MM.1S (cell line): ENCODE data around the gene ACTR3.

Experiments used
- DNase-seq: peaks from one replicate; pipeline ENCODE4 v3.0.0-alpha.2; 2015
- H2AFZ ChIP-seq: fragments of 300-600 bp; sonication (generic); 2 replicates; pipeline ENCODE4 v1.6.0; 2016; ENCODE audit warnings: antibody characterized with exemption, low read length
- H3F3A ChIP-seq: fragments of 300-600 bp; sonication (generic); 2 replicates; pipeline ENCODE4 v1.6.1; 2016; ENCODE audit warnings: mild to moderate bottlenecking, antibody characterized with exemption, low read length, moderate library complexity, mixed read lengths; ENCODE audit not compliant: insufficient read depth
- H3K27ac ChIP-seq: fragments of 300-600 bp; sonication (generic); 2 replicates; pipeline ENCODE4 v1.5.1; 2016; ENCODE audit warnings: mild to moderate bottlenecking, low read length
- H3K27me3 ChIP-seq: fragments of 300-600 bp; sonication (generic); replicated peaks from 2 replicates; pipeline ENCODE4 v1.6.0; 2016; ENCODE audit warnings: low read length; ENCODE audit not compliant: insufficient read depth
- H3K36me3 ChIP-seq: fragments of 300-600 bp; sonication (generic); replicated peaks from 2 replicates; pipeline ENCODE4 v1.6.1; 2016; ENCODE audit warnings: mild to moderate bottlenecking, low read length, mixed read lengths; ENCODE audit not compliant: insufficient read depth
- H3K4me1 ChIP-seq: fragments of 300-600 bp; sonication (generic); 2 replicates; pipeline ENCODE4 v1.6.1; 2016; ENCODE audit warnings: low read length, mixed read lengths
- H3K4me2 ChIP-seq: fragments of 300-600 bp; sonication (generic); 2 replicates; pipeline ENCODE4 v1.6.0; 2016; ENCODE audit warnings: low read depth, low read length
- H3K4me3 ChIP-seq: fragments of 300-600 bp; sonication (generic); 2 replicates; pipeline ENCODE4 v1.5.1; 2016; ENCODE audit warnings: low read length, mixed read lengths
- H3K79me2 ChIP-seq: fragments of 300-600 bp; sonication (generic); 2 replicates; pipeline ENCODE4 v1.6.1; 2016; ENCODE audit warnings: mixed run types, low read length, mixed read lengths
- H3K9ac ChIP-seq: fragments of 300-600 bp; sonication (generic); 2 replicates; pipeline ENCODE4 v1.6.1; 2016; ENCODE audit warnings: low read length, mixed read lengths
- H3K9me2 ChIP-seq: fragments of 300-600 bp; sonication (generic); replicated peaks from 2 replicates; pipeline ENCODE4 v1.6.1; 2016; ENCODE audit warnings: mild to moderate bottlenecking, low read length, mixed read lengths; ENCODE audit not compliant: insufficient read depth
- H3K9me3 ChIP-seq: fragments of 300-600 bp; sonication (generic); replicated peaks from 2 replicates; pipeline ENCODE4 v1.6.1; 2016; ENCODE audit warnings: mild to moderate bottlenecking, low read length, mixed read lengths; ENCODE audit not compliant: insufficient read depth
- H4K20me1 ChIP-seq: fragments of 300-600 bp; sonication (generic); 2 replicates; pipeline ENCODE4 v1.6.1; 2016; ENCODE audit warnings: mild to moderate bottlenecking, low read length, moderate library complexity, mixed read lengths; ENCODE audit not compliant: insufficient read depth
- CTCF ChIP-seq: fragments of 300-600 bp; sonication (generic); IDR thresholded peaks from 2 replicates; pipeline ENCODE4 v1.5.1; 2016; ENCODE audit warnings: antibody characterized with exemption, low read length, mixed read lengths
- EZH2 ChIP-seq: fragments of 300-600 bp; sonication (generic); optimal IDR thresholded peaks from 2 replicates; pipeline ENCODE3; 2017; ENCODE audit warnings: low read depth, mild to moderate bottlenecking, antibody characterized with exemption, low read length, mixed read lengths
- EZH2phosphoT487 ChIP-seq: fragments of 300-600 bp; sonication (generic); IDR thresholded peaks from 2 replicates; pipeline ENCODE4 v1.6.1; 2018; ENCODE audit warnings: antibody characterized with exemption, low read length

Gene ACTR3

GRCh38 chr2:113961000-113961399, 71.1 kb downstream of the ACTR3 start:
- H3K27ac ChIP-seq, result no peak overlapping the region
- TF ChIP-seq CTCF (no peak), EZH2phosphoT487 (no peak), EZH2 (no peak)
- no peaks in the 10 kb centered on the region for H3F3A ChIP-seq
- no peak overlapping the region for H3K4me2 ChIP-seq
- H4K20me1 ChIP-seq, result no peaks in the 10 kb centered on the region
- no peaks in the 10 kb centered on the region for H3K4me1 ChIP-seq
- no peaks in the 10 kb centered on the region for H3K9me2 ChIP-seq
- H2AFZ ChIP-seq, result no peak overlapping the region
- H3K4me3 ChIP-seq, result no peak overlapping the region
- H3K9me3 ChIP-seq, result no peaks in the 10 kb centered on the region
- peaks cover 4% of the 10 kb centered on the region; the same call in 1 of the 2 replicates for H3K36me3 ChIP-seq
- H3K27me3 ChIP-seq, result no peaks in the 10 kb centered on the region
- no peak overlapping the region for H3K9ac ChIP-seq
- 0 out of 2 replicates have a peak, but pooled peaks cover 5% of the 10 kb centered on the region for H3K79me2 ChIP-seq
- DNase-seq, result no peak

GRCh38 chr2:113962692-113963480, 73.0 kb downstream of the ACTR3 start:
- no peaks in the 10 kb centered on the region for H3K4me1 ChIP-seq
- H3K9ac ChIP-seq, result no peak overlapping the region
- H3K4me2 ChIP-seq, result no peak overlapping the region
- no peaks in the 10 kb centered on the region for H3K9me3 ChIP-seq
- no peak for DNase-seq
- no peak overlapping the region for H3K27ac ChIP-seq
- no peak overlapping the region for H2AFZ ChIP-seq
- no peaks in the 10 kb centered on the region; the same call in 1 of the 2 replicates for H3K36me3 ChIP-seq
- H3K4me3 ChIP-seq, result no peak overlapping the region
- TF ChIP-seq CTCF, result no peak
- TF ChIP-seq EZH2, result no peak
- no peak for TF ChIP-seq EZH2phosphoT487
- H3K79me2 ChIP-seq, result no peaks in the 10 kb centered on the region
- no peaks in the 10 kb centered on the region for H4K20me1 ChIP-seq
- H3K9me2 ChIP-seq, result no peaks in the 10 kb centered on the region
- H3K27me3 ChIP-seq, result no peaks in the 10 kb centered on the region
- no peaks in the 10 kb centered on the region for H3F3A ChIP-seq

GRCh38 chr2:113963965-113964364, 74.1 kb downstream of the ACTR3 start:
- Histone ChIP-seq H3K9ac (no peak overlapping the region), H3K27ac (no peak overlapping the region), H3K36me3 (no peaks in the 10 kb centered on the region), H3K4me2 (no peak overlapping the region), H2AFZ (no peak overlapping the region), H3K9me3 (no peaks in the 10 kb centered on the region), H4K20me1 (no peaks in the 10 kb centered on the region), H3K4me3 (no peak overlapping the region), H3K9me2 (no peaks in the 10 kb centered on the region), H3K27me3 (no peaks in the 10 kb centered on the region), H3K4me1 (no peaks in the 10 kb centered on the region), H3K79me2 (no peaks in the 10 kb centered on the region), H3F3A (no peaks in the 10 kb centered on the region)
- no peak for DNase-seq
- no peak for TF ChIP-seq EZH2
- no peak for TF ChIP-seq EZH2phosphoT487
- TF ChIP-seq CTCF, result no peak
